DMS153 (cell line): ENCODE data around the gene RCAN1.

Source experiments
- DNase-seq: peaks from one replicate; lab custom pipeline; 2025; lab: John Stamatoyannopoulos, UW

RCAN1 gene

DNA sequence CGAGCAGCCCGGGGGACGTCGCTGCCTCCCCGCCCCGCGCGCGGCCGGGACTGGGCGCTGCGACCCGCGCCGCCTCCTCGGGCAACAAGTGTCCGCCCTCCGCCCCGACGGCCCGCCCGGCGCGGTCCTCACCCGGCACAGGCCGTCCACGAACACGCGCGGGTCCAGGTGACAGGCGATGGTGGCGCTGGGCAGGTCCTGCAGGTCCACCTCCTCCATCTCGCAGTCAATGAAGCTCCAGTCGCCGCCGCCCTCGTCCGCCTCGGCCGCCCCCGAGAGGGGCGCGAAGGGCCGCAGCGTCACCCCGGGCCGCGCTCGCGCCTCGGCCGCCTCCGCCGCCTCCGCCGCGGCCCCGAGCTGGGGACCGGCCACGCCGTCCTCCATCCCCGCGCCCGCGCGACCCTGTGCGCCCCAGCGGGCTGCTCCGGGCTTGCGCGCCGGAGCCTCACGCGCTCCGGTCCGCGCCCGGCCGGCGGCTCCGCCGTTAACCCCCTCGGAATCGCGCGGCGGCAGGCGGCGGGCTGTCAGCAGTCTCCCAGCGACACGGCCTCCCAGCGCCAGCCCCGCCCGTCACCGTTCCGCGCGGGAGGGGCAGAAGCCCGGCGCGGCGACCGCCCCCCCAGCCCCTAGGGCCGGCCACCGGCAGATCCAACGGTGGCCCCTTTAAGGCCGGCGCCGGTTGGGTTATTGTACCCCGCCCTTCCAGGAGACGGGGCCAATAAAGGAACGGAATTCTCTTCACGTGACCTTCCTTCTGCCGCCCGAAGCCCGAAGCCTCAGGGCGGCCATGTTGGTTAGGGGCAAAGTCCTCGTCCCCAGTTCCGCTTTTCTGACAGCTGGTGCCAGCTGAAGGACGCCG, at the start of gene RCAN1:
TSS of gene RCAN1 (minus strand) at position 486 of the 859 bp plus-strand sequence. CDS start at position 384, 102 bp downstream.
- peak; percentile 90 for DNase-seq

DNA sequence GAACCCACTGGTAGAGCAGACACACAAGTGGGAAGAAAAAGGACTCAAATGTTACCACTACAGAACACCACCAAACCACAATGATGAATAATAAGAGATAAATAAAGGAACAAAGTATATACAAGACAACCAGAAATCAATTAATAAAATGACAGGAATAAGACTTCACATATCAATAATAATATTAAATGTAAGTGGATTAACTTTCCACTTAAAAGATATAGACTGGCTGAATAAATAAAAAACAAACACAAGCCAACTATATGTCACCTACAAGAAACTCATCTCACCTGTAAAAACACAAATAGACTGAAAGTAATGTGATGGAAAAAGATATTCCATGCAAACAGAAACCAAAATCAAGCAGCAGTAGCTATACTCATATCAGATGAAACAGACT, 46.9 kb upstream of the RCAN1 start:
- no peak for DNase-seq

DNA sequence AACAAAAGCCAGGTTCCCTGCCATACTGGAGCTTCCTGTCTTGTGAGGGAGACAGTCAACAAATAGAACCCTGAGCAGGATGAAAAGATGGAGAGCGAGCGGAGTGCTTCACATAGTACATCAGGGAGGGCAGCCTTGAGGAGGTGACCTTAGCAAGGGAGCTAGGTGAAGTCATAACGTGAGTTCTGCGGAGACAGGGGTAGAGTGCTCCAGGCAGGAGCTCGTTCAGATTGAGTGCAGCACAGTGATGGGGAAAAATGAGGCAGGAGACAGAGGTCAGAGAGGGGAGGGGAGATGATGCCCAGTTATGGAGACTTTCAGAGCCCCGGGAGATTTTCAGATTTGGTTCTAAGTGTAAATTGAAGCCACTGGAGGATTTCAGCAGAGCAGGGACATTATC, 38.6 kb upstream of the RCAN1 start:
- DNase-seq: no peak

DNA sequence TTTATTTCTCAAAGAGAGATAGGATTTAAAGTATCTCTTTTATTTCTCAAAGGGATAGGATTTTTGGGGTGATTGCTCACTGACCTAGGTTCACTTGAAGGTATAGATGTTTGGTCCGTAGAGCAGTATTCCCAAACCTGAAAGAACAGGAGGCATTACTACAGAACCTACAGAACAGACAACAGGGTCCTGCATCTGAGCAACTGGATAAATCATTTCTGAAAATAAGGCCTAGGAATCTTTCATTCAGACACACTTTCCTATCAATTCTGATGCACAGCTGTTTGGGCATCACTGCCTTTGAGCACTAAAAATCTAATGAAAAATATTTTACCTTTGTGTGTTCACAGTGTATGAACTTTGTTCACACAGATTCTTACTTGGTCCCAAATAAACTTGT, 36.7 kb upstream of the RCAN1 start:
- DNase-seq: no peak

DNA sequence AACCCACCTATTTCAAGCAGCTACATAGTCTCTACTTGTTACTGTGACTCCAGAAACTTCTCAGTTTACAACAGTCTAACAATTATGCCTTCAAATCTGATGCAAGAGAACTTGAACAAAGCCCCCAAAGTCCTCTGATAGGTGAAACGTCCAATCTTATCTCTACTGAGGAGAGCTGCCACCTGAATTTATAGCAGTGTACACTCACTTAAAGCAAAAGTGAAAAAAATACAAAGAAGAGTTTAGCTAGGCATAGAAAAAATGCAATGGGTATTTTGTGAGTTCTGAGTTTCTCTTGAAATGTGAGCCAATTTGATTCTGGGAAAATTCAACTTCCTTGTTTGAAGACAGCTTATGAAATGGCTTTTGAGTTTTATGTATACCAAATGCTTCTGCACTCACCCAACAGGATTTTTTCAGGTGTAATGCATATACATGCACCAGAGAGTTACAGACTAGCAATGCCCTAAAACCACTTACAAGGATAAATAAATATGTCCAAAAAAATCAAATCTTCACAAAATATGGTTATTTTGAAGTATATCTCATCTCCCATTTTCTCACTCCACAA, 36.0 kb upstream of the RCAN1 start:
- DNase-seq: no peak

DNA sequence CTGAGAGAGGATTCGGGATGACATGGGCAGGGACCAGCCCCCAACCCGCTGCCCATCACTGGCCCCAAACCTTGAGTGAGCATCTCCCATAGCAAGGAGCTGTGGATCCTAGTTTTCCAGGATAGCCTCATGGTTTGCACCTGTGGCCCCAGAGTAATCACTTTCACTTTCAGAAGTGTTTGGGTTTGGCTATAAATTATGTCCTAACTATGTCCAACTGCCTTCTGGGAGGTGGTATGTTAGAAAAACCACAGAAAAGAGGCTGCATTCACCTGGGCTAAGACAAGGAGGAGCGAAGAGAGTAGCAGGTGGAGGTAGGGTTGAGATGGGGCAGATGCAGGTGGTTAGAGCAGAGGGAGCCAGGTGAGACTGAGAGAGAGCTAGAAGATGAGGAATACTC, 34.5 kb upstream of the RCAN1 start:
- no peak for DNase-seq

DNA sequence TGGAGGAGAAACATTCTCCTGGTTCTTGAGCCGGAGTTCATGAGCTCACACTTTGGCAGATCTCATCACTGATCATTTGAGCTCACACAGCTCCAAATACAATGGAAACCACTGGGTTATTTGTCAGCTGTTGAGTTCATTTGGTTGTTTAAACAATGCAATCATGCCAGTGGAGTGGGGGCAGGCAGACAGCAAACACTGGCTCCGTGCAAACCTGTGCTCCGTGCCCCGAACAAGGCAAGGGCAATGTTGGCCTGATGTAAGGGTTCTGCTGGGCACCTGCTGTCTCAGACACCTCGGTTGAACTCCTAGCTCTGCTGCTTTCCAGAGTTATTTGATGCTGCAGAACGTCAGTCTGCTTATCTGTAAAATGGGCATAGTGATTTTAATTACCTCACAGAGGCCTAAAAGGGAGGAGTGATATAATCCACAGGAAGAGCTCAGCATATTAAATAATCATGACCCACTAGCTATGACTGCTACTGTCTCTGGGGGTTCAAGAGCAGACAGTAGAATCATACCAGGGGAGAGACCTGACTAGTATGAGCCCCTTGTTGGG, 33.9 kb upstream of the RCAN1 start:
- DNase-seq: peak; percentile 28

DNA sequence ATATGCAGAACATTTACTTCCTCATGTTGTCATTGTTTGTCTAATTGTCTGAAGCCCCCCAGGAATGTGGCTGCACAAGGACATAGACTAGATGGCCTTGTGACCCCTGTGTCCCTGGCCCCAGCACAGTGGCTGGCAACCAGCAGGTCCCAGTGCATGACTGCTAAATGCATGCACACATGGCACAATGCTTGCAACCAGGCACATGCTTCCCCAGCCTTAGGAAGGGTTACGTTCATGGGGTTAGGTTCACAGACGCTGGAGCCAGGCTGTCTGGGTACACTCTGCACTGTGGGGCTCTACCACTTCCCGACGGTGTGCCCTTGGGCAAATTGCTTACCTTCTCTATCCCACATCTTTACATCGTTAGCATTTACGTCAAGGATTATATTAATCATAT, 32.6 kb upstream of the RCAN1 start:
- DNase-seq: no peak

DNA sequence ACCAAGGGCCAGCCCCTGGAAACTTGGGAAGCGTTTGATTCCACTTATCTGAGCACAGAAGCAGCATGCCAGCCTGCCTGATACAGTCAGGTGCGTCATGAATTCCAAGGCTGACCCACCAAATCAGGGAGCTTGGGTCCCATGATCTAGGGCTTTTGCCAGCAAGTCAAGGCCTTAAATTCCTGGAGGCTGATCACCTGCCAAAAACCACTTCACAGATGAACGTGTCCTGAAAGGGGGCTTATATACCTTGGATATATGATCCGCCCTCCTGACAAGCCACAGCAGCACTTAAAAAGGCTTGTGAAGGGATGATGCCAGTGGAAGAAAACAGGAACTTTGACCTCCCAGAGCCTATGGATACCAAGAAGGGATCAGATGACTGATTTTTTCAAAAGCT, 29.9 kb upstream of the RCAN1 start:
- no peak for DNase-seq

DNA sequence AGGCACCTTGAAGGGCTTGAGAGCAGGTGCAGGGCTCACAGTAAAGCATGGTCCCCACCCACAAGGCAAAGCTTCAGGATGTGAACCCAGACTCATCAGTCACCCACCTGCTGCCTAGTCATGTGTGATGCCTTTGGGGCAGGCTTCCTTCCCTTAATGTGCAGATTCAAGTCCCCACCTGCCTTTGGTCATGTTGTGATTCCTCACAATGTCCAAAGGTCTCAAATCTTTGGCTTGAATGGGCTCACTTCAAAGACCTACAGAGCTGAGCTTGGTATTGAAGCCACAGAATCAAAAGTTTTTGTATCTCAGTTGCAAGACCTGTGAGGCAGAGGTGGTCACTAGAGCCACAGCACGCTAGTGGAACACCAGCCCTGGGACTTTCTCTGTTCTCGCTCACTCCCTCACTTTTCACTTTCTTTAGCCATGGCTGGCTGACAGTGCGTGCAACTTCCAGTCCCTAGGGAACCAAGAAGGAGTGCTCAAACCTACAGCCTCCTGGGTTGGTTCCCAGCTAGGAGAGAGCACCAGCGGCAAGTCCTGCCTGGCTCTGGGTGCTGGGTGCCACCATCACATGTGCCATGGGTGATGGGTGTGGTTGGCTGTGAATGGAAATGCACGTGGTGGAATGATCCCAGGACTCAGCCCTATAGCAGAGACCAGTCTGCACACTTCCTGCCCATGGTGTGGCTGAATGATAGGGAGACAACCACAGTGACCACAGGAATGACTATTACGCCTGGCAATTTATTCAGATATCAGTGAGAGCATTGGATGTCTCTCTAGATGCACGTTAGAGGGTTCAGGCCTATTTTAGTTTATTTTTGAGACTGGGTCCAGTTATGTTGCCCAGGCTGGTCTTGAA, 27.5 kb upstream of the RCAN1 start:
- no peak for DNase-seq

DNA sequence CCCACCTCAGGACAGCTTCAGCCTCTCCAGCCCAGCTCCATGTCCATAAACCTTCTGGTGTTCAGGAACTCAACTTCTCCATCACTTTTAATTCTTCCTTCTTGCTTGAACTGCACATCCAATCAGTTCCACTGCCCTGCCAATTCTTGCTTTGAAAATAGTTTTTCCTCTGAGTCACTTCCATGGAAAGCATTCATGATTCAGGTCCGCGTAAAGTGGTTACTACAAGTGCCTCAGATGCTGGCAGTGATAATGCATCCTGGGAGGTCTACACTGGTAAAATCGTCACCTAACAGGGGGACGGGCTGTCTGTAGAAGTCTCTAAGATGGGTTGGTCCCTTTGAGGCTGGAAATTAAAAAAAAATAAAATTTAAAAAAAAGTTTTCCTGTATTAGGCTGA, 25.9 kb upstream of the RCAN1 start:
- no peak for DNase-seq

DNA sequence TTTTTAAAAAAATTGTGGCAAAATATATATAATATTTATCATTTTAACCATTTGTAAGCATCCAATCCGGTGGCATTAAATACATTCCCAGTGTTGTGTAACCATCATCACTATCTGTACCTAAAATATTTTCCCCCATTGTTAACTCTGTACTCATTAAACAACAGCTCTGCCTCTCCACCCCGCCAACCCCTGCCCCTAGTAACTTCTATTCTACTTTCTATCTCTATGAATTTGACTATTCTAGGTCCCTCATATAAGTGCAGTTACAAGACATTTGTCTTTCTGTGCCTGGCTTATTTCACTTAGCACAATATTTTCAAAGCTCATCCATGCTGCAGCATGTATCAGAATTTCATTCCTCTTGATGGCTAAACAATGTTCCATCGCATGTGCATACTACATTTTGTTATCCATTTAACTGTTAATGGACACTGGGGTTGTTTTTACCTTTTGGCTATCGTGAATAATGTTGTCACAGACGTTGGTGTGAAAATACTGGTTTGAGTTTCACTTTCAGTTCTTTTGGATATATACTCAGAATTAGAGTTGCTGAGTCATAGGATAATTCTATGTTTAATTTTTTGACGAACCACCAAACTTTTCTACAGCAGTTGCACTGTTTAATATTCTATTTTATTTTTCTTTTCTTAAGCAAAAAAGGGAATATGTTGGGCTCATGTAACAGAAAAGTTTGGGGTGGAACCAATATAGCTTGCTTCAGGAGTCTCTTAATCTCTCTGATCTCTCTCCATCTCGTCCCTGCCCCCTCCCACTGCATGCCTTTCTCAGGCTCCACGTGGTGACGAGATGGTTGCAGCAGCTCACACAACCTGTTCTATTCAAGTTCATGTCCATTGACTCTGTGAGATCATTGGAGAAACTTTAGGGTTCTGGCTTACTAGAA, 25.2 kb upstream of the RCAN1 start:
- DNase-seq: no peak

DNA sequence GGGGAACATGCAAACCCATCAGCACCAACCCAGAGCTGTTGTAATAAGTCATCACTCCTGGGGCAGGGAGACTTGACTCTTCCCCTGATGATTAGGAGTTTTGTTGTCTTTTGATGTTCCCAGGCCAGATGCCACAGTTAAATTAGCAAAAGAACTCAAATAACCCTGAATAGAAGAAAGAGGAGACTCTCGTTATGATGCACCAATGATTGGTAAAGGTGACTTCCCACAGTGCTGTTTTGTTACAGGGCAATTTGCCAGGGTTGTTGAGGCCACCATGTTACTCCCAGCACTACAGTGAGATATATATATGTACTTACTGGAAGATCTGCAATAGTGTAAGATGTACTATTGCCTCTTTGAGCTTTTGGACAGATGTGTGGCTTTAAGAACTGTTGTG, 24.3 kb upstream of the RCAN1 start:
- no peak for DNase-seq

DNA sequence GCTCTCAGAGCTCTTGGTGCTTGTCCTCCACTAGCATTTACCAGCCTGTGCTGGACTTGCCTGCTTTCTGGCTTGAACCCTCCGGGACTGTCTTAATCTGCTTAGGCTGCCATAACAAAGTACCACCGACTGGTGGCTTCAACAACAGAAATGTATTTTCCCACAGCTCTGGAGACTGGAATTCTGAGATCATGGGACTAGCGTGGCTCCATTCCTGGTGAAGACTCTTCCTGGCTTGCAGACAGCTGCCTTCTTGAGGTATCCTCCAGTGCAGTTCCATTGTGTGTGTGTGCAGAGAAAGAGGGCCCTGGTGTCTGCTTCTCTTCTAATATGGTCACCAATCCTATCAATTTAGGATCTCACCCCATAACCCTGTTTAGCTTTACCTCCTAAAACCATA, 22.0 kb upstream of the RCAN1 start:
- no peak for DNase-seq

DNA sequence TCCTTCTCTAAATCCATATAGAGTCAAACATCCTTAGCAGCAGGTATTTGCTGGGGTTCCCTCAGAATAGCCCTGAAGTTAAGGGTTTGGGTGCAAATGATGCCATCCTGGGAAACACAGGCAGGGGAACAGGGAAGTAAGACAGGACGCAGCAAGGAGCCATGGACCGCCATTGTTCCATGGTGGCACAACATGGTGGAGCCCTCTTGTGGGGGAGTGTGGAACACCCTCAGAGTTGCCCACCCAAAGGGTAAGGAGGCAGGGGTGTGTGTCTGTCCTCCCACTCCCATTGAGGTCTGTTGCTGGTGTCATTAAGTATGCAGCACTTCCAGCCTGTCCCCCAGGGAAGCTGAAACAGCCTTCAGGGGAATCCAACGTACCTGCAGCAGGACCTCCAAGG, 20.4 kb upstream of the RCAN1 start:
- no peak for DNase-seq

DNA sequence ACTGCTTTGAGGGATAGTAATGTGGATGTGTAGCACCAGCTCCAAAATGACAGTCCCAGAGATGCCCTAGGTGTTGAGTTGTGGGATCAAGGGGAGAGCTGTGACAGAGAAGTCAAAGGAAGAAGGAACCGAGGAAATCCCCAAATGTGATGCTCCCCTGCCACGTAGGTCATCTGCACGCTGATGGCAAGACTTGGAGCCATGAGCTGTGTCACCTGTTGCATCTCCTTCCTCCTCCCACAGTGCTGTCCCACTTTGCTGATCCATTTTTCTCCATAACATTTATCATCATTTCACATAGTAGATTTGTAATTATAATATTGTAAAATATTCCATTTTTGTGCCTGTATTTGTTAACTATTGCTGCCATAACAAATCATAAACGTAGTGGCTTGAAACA, 17.6 kb upstream of the RCAN1 start:
- DNase-seq: no peak

DNA sequence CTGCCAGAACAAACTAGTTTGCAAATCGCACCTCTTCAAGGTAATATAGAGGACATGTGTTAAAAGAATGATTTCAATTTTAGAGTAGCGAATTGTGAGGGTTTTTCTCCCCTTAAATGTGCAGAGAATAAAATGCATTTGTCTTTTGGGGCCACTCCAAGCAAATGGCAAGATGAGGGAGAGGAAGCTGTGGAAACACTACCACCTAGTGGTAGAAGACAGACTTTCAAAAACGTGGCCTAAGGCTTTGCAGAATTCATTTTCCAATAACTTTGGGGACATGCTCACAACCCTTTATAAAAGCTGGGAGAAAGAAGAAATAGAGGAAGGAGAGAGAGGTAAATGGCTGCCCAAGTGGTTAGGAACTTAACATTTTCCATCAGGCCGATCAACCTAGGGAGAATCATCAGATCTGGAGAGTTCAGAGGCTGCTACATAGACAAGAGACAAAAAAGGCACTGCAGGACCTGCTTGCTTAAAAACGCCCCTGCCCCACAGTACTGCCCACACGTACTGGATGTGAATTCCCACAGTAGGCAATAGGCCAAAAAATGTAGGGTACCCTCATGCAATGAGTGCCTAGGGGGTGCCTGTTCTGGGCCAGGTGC, 15.7 kb upstream of the RCAN1 start:
- DNase-seq: peak; percentile 29

DNA sequence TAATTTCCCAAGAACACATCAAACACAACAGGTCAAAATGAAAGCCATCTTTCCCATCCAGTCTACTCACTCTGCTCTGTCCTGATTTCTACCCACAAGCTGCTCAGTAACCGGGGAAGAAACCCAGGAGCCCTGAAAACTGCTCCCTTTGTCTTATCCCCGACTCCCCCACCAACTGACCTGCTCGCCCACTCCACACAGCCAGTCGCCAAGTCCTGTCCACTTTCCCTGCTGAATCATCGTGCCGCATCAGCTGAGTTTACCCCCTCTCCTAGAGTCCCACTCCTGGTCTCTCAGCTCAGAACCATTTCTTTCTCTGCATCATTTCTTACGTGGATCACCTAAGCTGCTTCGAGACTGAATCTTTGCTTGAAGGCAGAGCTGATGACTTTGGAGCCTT, 11.2 kb upstream of the RCAN1 start:
- no peak for DNase-seq

DNA sequence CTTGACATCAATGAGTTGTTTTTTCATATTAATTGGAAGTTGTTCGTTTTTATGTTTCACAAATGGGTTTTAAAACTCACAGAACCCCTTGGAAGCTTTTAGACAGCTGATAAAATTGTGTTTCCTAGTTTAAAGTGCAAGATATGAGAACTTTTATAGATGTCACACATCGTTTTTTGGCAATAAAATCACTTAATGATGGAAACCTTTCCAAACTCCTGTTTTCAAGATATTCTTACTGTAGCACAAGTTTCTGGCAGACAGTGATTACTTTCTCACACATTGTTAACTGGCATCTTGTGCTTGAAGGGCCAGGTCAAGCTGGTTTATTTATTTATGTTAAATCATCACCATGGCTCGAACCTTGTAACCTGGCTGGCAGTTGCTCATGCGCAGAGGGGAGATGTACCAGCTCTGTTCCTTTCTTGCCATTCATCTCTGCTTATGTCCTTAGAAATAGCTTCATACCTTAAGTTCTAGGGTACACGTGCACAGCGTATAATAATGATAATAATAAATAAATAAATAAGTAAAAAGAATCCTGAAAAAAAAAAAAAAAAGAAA, 10.2 kb upstream of the RCAN1 start:
- no peak for DNase-seq

DNA sequence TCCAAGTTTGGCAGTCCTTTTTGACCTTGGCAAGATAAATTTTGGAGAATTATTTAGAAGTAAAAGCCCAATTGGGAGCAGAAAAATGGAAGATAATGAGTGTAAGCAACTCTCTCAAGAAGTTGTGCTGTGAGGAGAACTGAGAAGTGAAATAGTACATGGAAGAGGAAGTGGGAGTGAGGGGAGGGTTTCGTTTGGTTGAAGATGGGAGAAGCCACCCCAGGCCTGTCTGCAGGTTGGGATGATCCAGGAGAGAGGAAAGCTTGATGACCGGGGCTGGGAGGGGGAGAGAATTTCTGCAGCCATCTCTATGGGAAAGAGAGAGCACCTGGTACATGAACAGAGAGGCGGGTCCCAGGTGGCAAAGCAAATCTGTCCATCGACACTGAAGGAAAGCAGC, 8.6 kb upstream of the RCAN1 start:
- DNase-seq: no peak
